HG03196 (cell line): Measurements from ENCODE around the gene EFCAB7.
"Not testable (repeated sequence)": the region's sequence is repeated elsewhere in the genome, so short reads cannot be mapped to it uniquely, and the experiment has no call there.

Source experiments
- ATAC-seq: cut with Tn5 transposase; IDR thresholded peaks from one replicate; pipeline ENCODE4 v1.9.1; 2021; ENCODE audit not compliant: unreplicated experiment

The EFCAB7 gene

GRCh38 chr1:63548877-63549276 is 25.6 kb downstream of the EFCAB7 start:
- no peak for ATAC-seq

- ATAC-seq, result no peak
Observed at GRCh38 chr1:63555480-63555879, 32.2 kb downstream of the EFCAB7 start.

- no peak for ATAC-seq
Observed at GRCh38 chr1:63557365-63557987, 34.2 kb downstream of the EFCAB7 start.

GRCh38 chr1:63559357-63559756 is 36.0 kb downstream of the EFCAB7 start:
- no peak for ATAC-seq

GRCh38 chr1:63563745-63564144 is 40.4 kb downstream of the EFCAB7 start:
- no peak for ATAC-seq

- ATAC-seq, result no peak
Observed at GRCh38 chr1:63569068-63569467, 45.7 kb downstream of the EFCAB7 start.

GRCh38 chr1:63569640-63570316 is 46.5 kb downstream of the EFCAB7 start:
- no peak for ATAC-seq

- not testable (repeated sequence) for ATAC-seq
Observed at GRCh38 chr1:63572686-63573085, 49.4 kb downstream of the EFCAB7 start.

- ATAC-seq, result not testable (repeated sequence)
Observed at GRCh38 chr1:63574203-63574796, 51.0 kb downstream of the EFCAB7 start.

- ATAC-seq, result no peak
Observed at GRCh38 chr1:63575340-63575826, 52.1 kb downstream of the EFCAB7 start.

GRCh38 chr1:63586326-63586725 is 63.0 kb downstream of the EFCAB7 start:
- not testable (repeated sequence) for ATAC-seq

- ATAC-seq, result no peak
Observed at GRCh38 chr1:63590166-63590560, 66.8 kb downstream of the EFCAB7 start.

GRCh38 chr1:63592536-63593302 is 69.4 kb downstream of the EFCAB7 start:
- no peak for ATAC-seq

- peak; percentile 79 for ATAC-seq
Observed at GRCh38 chr1:63593303-63593885, 70.1 kb downstream of the EFCAB7 start, which contains the start of gene PGM1. Gene PGM1, plus strand, starts transcription at chr1:63593411. Its CDS starts 78 bp downstream, at chr1:63593489.

- ATAC-seq, result peak; percentile 37
Observed at GRCh38 chr1:63593886-63594605, 70.7 kb downstream of the EFCAB7 start.

GRCh38 chr1:63595435-63595834 is 72.1 kb downstream of the EFCAB7 start:
- ATAC-seq, result no peak

GRCh38 chr1:63599799-63600198 is 76.5 kb downstream of the EFCAB7 start:
- no peak for ATAC-seq

- no peak for ATAC-seq
Observed at GRCh38 chr1:63600248-63600647, 76.9 kb downstream of the EFCAB7 start.

GRCh38 chr1:63601061-63601460 is 77.7 kb downstream of the EFCAB7 start:
- no peak for ATAC-seq

GRCh38 chr1:63601463-63601862 is 78.1 kb downstream of the EFCAB7 start:
- no peak for ATAC-seq
